ENCODE data around the gene ANKS1B. TPM values are rescaled to one million over a fixed set of nuclear protein-coding genes. Genes with fewer than 3 reads are reported as not detected.

ANKS1B gene
- total and polyA plus RNA-seq, 2 experiments from 2014 or later: 1.8 to 1.9 TPM

DNA sequence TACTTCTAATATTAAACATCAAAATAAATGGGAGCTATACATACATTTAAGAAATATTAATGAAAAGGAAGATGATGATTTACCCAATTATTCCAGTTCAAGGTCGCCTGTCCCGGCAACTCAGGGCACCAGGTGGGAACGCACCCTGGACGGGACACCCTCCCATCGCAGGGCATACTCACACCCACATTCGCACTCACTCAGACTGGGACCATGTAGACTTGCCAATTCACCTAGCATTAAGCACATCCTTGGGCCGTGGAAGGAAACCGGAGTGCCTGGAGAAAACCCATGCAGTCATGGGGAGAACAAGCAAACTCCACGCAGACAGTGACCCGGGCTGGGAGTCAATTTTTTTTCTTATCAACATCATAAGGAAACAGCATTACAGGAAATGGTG, 864.8 kb downstream of the ANKS1B start:
- TF ChIP-seq, protein P1, sequence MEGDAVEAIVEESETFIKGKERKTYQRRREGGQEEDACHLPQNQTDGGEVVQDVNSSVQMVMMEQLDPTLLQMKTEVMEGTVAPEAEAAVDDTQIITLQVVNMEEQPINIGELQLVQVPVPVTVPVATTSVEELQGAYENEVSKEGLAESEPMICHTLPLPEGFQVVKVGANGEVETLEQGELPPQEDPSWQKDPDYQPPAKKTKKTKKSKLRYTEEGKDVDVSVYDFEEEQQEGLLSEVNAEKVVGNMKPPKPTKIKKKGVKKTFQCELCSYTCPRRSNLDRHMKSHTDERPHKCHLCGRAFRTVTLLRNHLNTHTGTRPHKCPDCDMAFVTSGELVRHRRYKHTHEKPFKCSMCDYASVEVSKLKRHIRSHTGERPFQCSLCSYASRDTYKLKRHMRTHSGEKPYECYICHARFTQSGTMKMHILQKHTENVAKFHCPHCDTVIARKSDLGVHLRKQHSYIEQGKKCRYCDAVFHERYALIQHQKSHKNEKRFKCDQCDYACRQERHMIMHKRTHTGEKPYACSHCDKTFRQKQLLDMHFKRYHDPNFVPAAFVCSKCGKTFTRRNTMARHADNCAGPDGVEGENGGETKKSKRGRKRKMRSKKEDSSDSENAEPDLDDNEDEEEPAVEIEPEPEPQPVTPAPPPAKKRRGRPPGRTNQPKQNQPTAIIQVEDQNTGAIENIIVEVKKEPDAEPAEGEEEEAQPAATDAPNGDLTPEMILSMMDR (IDR thresholded peaks at IDR 0.05; ENCODE audit: low read depth, low read length): no peak
- H3K9me3 ChIP-seq (ENCODE audit: low read depth): no peaks in the 10 kb centered on the region
- no peak overlapping the region for H3K4me3 ChIP-seq
- H3K36me3 ChIP-seq: no peaks in the 10 kb centered on the region
- no peaks in the 10 kb centered on the region for H3K4me1 ChIP-seq (ENCODE audit: low read depth)
- H3K27ac ChIP-seq: no peak overlapping the region
- no peaks in the 10 kb centered on the region for H3K27me3 ChIP-seq
- no peak for DNase-seq (ENCODE audit: low read depth in 1 of 2, low spot score in 1 of 2)

DNA sequence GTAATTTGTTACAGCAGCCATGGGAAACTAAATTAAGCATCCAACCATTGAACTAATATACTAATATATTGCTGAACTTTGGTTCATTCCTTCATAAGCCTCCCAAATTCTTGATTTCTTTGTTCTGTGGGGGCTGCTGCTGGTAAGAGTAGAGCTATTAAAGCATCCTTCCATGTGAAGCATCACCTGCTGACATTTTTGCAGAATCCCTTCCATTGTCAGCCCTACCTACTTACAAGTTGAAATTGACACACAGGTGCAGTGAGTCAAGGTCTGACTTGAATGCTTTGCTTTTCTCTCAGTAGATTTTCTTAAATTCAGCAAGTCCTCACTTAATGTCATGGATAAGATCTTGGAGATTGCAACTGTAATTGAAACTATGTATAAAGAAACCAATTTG, 865.3 kb downstream of the ANKS1B start:
- no peak for DNase-seq (ENCODE audit: low read depth in 1 of 2, low spot score in 1 of 2)
- Histone ChIP-seq H3K36me3 (no peaks in the 10 kb centered on the region), H3K4me1 (ENCODE audit: low read depth) (no peaks in the 10 kb centered on the region), H3K4me3 (no peak overlapping the region), H3K9me3 (ENCODE audit: low read depth) (no peaks in the 10 kb centered on the region), H3K27me3 (no peaks in the 10 kb centered on the region), H3K27ac (no peak overlapping the region)
- TF ChIP-seq, protein P1 (IDR thresholded peaks at IDR 0.05; ENCODE audit: low read depth, low read length): no peak

DNA sequence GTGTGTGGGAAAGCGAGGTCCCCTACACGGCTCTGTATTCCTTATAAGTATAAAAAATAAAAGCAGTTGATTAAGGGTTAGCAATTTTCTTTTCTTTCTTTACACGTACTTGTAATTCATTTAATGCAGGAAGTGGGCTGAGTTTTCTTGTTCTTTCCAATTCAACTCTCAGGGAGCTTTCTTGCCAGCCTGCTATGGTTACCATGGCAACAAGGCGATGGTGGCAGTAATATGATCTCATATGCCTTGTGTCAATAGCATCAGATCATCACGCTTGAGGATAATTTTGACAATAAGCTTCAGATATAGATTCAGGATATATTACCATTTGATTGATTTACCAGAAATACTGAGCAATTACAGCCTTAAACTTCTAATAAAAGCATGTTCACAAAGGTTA, 873.1 kb downstream of the ANKS1B start:
- no peak for DNase-seq (ENCODE audit: low read depth in 1 of 2, low spot score in 1 of 2)
- no peaks in the 10 kb centered on the region for H3K36me3 ChIP-seq
- H3K4me1 ChIP-seq (ENCODE audit: low read depth): no peaks in the 10 kb centered on the region
- TF ChIP-seq, protein P1 (IDR thresholded peaks at IDR 0.05; ENCODE audit: low read depth, low read length): no peak
- no peaks in the 10 kb centered on the region for H3K27me3 ChIP-seq
- H3K4me3 ChIP-seq: no peak overlapping the region
- no peak overlapping the region for H3K27ac ChIP-seq
- H3K9me3 ChIP-seq (ENCODE audit: low read depth): no peaks in the 10 kb centered on the region

DNA sequence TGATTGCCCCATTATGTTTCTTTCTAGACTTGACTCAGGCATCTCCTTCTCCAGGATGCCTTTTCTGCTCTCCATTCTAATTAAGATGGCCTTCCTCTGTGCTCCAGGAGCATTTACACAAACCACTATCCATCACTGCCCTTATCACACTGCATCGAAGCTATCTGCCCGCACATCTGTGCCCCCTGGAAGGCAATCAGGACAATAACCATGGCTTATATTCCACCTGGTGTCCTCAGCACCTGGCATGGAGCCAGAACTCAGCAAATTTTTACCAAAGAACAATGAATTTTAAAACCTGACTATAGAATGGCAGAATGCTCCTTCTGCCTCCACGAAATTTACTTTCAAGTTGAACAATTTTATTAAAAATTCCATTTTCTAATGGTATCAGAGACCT, 873.9 kb downstream of the ANKS1B start:
- Histone ChIP-seq H3K9me3 (ENCODE audit: low read depth) (no peaks in the 10 kb centered on the region), H3K27me3 (no peaks in the 10 kb centered on the region), H3K4me3 (no peak overlapping the region), H3K4me1 (ENCODE audit: low read depth) (no peaks in the 10 kb centered on the region), H3K27ac (no peak overlapping the region), H3K36me3 (no peaks in the 10 kb centered on the region)
- TF ChIP-seq, protein P1 (IDR thresholded peaks at IDR 0.05; ENCODE audit: low read depth, low read length): no peak
- no peak for DNase-seq (ENCODE audit: low read depth in 1 of 2, low spot score in 1 of 2)

DNA sequence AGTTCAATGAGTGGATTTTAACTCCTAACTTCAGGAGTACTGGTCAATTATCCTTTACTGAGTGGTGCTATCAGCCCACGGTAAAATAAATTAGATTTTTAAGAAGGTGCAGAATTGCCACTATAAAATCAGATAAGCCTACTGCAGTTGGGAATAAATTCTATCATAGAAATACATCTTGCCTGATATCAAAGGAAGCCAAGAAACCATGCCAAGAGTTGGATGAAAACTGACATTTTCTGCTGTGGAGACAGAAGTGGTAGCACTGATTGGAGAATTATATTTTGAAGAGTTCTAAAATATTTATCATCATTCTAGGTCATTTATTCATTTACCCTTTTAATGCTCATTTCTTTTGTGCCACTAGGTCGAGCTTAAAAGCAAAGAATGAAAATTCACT, 874.5 kb downstream of the ANKS1B start:
- TF ChIP-seq, protein P1 (IDR thresholded peaks at IDR 0.05; ENCODE audit: low read depth, low read length): no peak
- H3K27me3 ChIP-seq: no peaks in the 10 kb centered on the region
- no peaks in the 10 kb centered on the region for H3K36me3 ChIP-seq
- no peak for DNase-seq (ENCODE audit: low read depth in 1 of 2, low spot score in 1 of 2)
- H3K4me3 ChIP-seq: no peak overlapping the region
- H3K27ac ChIP-seq: no peak overlapping the region
- no peaks in the 10 kb centered on the region for H3K4me1 ChIP-seq (ENCODE audit: low read depth)
- H3K9me3 ChIP-seq (ENCODE audit: low read depth): no peaks in the 10 kb centered on the region

DNA sequence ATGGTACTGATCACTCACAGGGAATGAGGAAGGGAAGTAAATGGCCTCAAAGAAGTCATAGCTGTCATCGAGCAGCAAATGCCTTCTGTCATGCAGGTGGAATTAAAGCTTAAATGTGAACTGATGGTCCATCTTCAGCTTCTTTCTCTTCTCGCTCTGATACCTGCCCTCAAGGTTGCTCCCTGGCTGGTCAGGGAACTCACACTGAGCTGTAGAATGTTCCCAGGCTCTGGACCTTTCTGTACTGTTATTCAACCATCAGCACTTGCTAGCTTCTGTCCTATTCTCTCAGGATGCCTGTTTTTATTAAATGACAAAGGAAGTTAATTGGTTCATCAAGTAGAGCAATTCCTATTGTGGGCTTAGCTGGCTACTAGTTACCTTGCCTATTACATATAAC, 875.8 kb downstream of the ANKS1B start:
- no peaks in the 10 kb centered on the region for H3K4me1 ChIP-seq (ENCODE audit: low read depth)
- TF ChIP-seq, protein P1 (IDR thresholded peaks at IDR 0.05; ENCODE audit: low read depth, low read length): no peak
- no peak for DNase-seq (ENCODE audit: low read depth in 1 of 2, low spot score in 1 of 2)
- no peaks in the 10 kb centered on the region for H3K27me3 ChIP-seq
- no peak overlapping the region for H3K4me3 ChIP-seq
- H3K36me3 ChIP-seq: no peaks in the 10 kb centered on the region
- no peak overlapping the region for H3K27ac ChIP-seq
- H3K9me3 ChIP-seq (ENCODE audit: low read depth): no peaks in the 10 kb centered on the region
